Trophoblast cell (in vitro differentiated cells and primary cell): Measurements from ENCODE around the gene TDRD5.

Source experiments
- DNase-seq, 2 donors: peaks; one replicate each; pipeline ENCODE4 v3.0.0-alpha.2; 2016
- H2AFZ ChIP-seq: 2 replicates; pipeline ENCODE4 v1.6.1; 2013; ENCODE audit warnings: low read length, moderate library complexity, mild to moderate bottlenecking; ENCODE audit not compliant: insufficient read depth, poor library complexity
- H2AK5ac ChIP-seq: 2 replicates; pipeline ENCODE4 v1.6.1; 2013; ENCODE audit warnings: mild to moderate bottlenecking, low read length
- H2BK120ac ChIP-seq: 2 replicates; pipeline ENCODE4 v1.6.1; 2013; ENCODE audit warnings: low read length, mild to moderate bottlenecking, moderate library complexity; ENCODE audit not compliant: insufficient read depth, poor library complexity
- H2BK12ac ChIP-seq: 2 replicates; pipeline ENCODE4 v1.6.1; 2013; ENCODE audit warnings: mild to moderate bottlenecking, low read length, moderate library complexity
- H2BK5ac ChIP-seq: 2 replicates; pipeline ENCODE4 v1.6.1; 2013; ENCODE audit warnings: low read length, low read depth, moderate library complexity, mild to moderate bottlenecking; ENCODE audit not compliant: poor library complexity
- H3K14ac ChIP-seq: 2 replicates; pipeline ENCODE4 v1.6.1; 2013; ENCODE audit warnings: mild to moderate bottlenecking, low read length
- H3K18ac ChIP-seq: 2 replicates; pipeline ENCODE4 v1.6.1; 2013; ENCODE audit warnings: mild to moderate bottlenecking, low read length
- H3K23ac ChIP-seq: 2 replicates; pipeline ENCODE4 v1.6.1; 2013; ENCODE audit warnings: low read length
- H3K27ac ChIP-seq: 2 replicates; pipeline ENCODE4 v1.5.1; 2013; ENCODE audit warnings: low read depth, mild to moderate bottlenecking, inconsistent platforms, low read length, moderate library complexity
- H3K27me3 ChIP-seq: 2 replicates; pipeline ENCODE4 v1.6.1; 2013; ENCODE audit warnings: inconsistent platforms, mild to moderate bottlenecking, low read length, moderate library complexity; ENCODE audit not compliant: insufficient read depth
- H3K36me3 ChIP-seq, 2 experiments: 1 replicate in 1 of 2; 2 replicates in 1 of 2; pipeline ENCODE4 v1.6.1; 2013; ENCODE audit warnings: low read length in 2 of 2, mild to moderate bottlenecking in 2 of 2, moderate library complexity in 1 of 2; ENCODE audit not compliant: insufficient read depth in 2 of 2, control insufficient read depth in 1 of 2
- H3K4ac ChIP-seq: 2 replicates; pipeline ENCODE4 v1.6.1; 2013; ENCODE audit warnings: low read depth, mild to moderate bottlenecking, low read length, moderate library complexity
- H3K4me1 ChIP-seq, 2 experiments: 1 replicate in 1 of 2; 2 replicates in 1 of 2; pipeline ENCODE4 v1.6.1; 2013; ENCODE audit warnings: low read length in 2 of 2, mild to moderate bottlenecking in 2 of 2, moderate library complexity in 1 of 2; ENCODE audit not compliant: insufficient read depth in 2 of 2, control insufficient read depth in 1 of 2
- H3K4me2 ChIP-seq: 2 replicates; pipeline ENCODE4 v1.6.1; 2013; ENCODE audit warnings: inconsistent platforms, mild to moderate bottlenecking, low read length, moderate library complexity
- H3K4me3 ChIP-seq: 2 replicates; pipeline ENCODE4 v1.5.1; 2013; ENCODE audit warnings: mild to moderate bottlenecking, low read depth, low read length, inconsistent platforms
- H3K79me1 ChIP-seq: one replicate; pipeline ENCODE4 v1.6.1; 2013; ENCODE audit warnings: low read length
- H3K79me2 ChIP-seq: 2 replicates; pipeline ENCODE4 v1.6.1; 2013; ENCODE audit warnings: low read length, mild to moderate bottlenecking; ENCODE audit not compliant: control insufficient read depth, insufficient read depth, poor library complexity
- H3K9ac ChIP-seq: 2 replicates; pipeline ENCODE4 v1.6.1; 2013; ENCODE audit warnings: mild to moderate bottlenecking, low read length
- H3K9me3 ChIP-seq: 2 replicates; pipeline ENCODE4 v1.6.1; 2013; ENCODE audit warnings: low read depth, mild to moderate bottlenecking, control low read depth, inconsistent platforms, low read length; ENCODE audit not compliant: insufficient read depth
- H4K12ac ChIP-seq: 2 replicates; pipeline ENCODE4 v1.6.1; 2013; ENCODE audit warnings: low read depth, mild to moderate bottlenecking, low read length, moderate library complexity
- H4K8ac ChIP-seq: 2 replicates; pipeline ENCODE4 v1.6.1; 2013; ENCODE audit warnings: low read depth, mild to moderate bottlenecking, low read length, moderate library complexity
- H4K91ac ChIP-seq: one replicate; pipeline ENCODE4 v1.6.1; 2013; ENCODE audit warnings: low read depth, mild to moderate bottlenecking, low read length, moderate library complexity
- WGBS: extraction: QIAGEN DNeasy Blood & Tissue Kit; methylation state at CpG from one replicate; pipeline ENCODE4 v1.1.7; 2013; ENCODE audit warnings: missing lambda C conversion rate; ENCODE audit not compliant: insufficient read length, insufficient coverage; ENCODE audit errors: extremely low coverage; 5-methylcytosine and 5-hydroxymethylcytosine counted together

Gene TDRD5

DNA sequence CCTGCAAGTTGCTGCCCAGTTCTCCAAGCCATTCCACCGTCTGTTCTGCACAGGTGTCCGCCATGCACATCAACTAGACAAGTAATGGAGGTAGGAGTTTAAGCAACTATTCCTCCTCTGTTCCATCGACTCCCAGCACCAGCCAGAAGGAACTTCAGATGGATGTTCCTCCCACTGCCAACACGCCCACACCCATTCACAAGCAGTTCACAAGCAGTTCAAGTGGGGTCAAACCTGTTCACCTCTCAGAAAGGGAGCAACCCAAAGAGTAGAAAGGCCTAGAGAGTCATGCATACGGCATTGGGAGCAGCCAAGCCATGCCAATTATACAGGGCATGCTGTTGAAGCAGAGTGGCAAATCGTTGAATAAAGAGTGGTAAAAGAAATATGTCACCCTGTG is 4.3 kb upstream of the TDRD5 start:
- no CpG with 5 or more reads among the region's 6 CpGs for WGBS
- no peak overlapping the region for H3K4ac ChIP-seq
- H3K9ac ChIP-seq, result no peak overlapping the region
- H2BK12ac ChIP-seq, result no peak overlapping the region
- no peak overlapping the region for H4K91ac ChIP-seq
- no peak overlapping the region for H2AK5ac ChIP-seq
- no peak overlapping the region for H2BK120ac ChIP-seq
- H4K12ac ChIP-seq, result no peak overlapping the region
- no peak overlapping the region for H2BK5ac ChIP-seq
- no peaks in the 10 kb centered on the region for H3K79me2 ChIP-seq
- no peak overlapping the region for H3K14ac ChIP-seq
- no peak for DNase-seq
- H3K18ac ChIP-seq, result no peak overlapping the region
- H3K4me3 ChIP-seq, result no peak overlapping the region
- H3K23ac ChIP-seq, result no peak overlapping the region
- no peaks in the 10 kb centered on the region for H3K79me1 ChIP-seq
- H4K8ac ChIP-seq, result no peak overlapping the region
- H3K27ac ChIP-seq, result no peak overlapping the region
- H3K36me3 ChIP-seq, result no peaks in the 10 kb centered on the region
- H3K4me2 ChIP-seq, result no peak overlapping the region
- H2AFZ ChIP-seq, result no peak overlapping the region
- H3K4me1 ChIP-seq, result no peaks in the 10 kb centered on the region
- peaks cover 10% of the 10 kb centered on the region for H3K9me3 ChIP-seq
- H3K27me3 ChIP-seq, result no peaks in the 10 kb centered on the region

DNA sequence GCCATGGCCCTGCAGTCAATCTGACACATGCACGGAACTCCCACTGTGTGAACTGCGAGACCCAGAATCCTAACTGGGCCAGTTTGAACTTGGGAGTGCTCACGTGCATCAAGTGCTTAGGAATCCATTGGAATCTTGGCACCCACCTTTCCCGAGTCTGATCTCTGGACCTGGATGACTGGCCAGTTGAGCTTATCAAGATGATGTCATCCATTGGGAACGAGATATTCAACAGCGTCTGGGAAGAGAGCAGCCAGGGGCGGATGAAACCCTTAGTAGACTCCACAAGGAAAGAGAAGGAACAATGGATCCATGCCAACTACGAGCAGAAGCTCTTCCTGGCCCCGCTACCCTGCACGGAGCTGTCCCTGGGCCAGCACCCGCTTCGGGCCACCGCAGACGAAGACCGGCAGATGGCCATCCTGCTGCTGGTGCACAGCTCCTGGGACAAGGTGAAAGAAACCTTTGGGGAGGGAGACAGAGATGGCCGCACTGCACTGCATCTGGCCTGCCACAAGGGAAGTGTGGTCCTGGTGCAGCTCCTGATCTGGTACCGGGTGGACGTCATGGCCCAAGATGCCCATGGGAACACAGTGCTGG is 3.1 kb upstream of the TDRD5 start:
- Histone ChIP-seq H4K8ac (no peak overlapping the region), H3K4me1 (no peaks in the 10 kb centered on the region), H3K79me1 (no peaks in the 10 kb centered on the region), H2AK5ac (no peak overlapping the region), H2BK12ac (no peak overlapping the region), H3K9me3 (peaks cover 10% of the 10 kb centered on the region), H4K91ac (no peak overlapping the region), H4K12ac (no peak overlapping the region), H2BK5ac (no peak overlapping the region), H3K23ac (no peak overlapping the region), H3K27me3 (no peaks in the 10 kb centered on the region), H3K79me2 (no peaks in the 10 kb centered on the region), H2AFZ (no peak overlapping the region), H3K18ac (no peak overlapping the region), H3K27ac (no peak overlapping the region), H3K4ac (no peak overlapping the region), H3K4me3 (peak overlapping the region; percentile 2), H3K4me2 (no peak overlapping the region), H2BK120ac (no peak overlapping the region), H3K14ac (no peak overlapping the region), H3K36me3 (no peaks in the 10 kb centered on the region), H3K9ac (no peak overlapping the region)
- WGBS, result no CpG with 5 or more reads among the region's 18 CpGs
- DNase-seq, result no peak

DNA sequence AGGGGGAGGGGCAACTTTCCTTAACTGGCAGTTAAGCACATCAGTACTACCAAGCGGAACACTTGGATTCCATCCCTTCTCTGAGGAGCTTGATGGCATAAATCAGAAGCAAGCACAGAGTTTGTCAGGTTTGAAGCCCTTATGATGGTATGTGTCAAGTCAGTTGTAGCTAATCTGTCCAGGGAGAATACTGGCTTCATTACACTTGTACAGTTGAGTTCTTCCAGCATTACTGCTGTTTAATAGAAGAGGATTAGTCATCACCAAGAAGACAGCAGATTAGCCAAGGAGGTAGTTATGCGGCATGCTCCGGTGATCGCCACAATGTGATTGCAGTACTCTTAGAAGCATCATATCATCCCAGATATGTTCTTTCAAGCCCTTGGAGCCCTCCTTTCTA is 2.1 kb upstream of the TDRD5 start:
- H3K27me3 ChIP-seq, result no peaks in the 10 kb centered on the region

GRCh38 chr1:179590671-179591070 is 961 bp upstream of the TDRD5 start:
- Histone ChIP-seq H3K14ac (no peak overlapping the region), H3K27ac (no peak overlapping the region), H3K9me3 (peaks cover 10% of the 10 kb centered on the region), H2AK5ac (no peak overlapping the region), H3K79me1 (no peaks in the 10 kb centered on the region), H3K9ac (no peak overlapping the region), H3K36me3 (no peaks in the 10 kb centered on the region), H3K23ac (no peak overlapping the region), H2BK120ac (no peak overlapping the region), H3K4me2 (no peak overlapping the region), H4K91ac (no peak overlapping the region), H4K12ac (no peak overlapping the region), H3K79me2 (no peaks in the 10 kb centered on the region), H3K4me3 (no peak overlapping the region), H3K18ac (no peak overlapping the region), H2BK12ac (no peak overlapping the region), H2AFZ (no peak overlapping the region), H3K27me3 (no peaks in the 10 kb centered on the region), H2BK5ac (no peak overlapping the region), H4K8ac (no peak overlapping the region), H3K4ac (no peak overlapping the region), H3K4me1 (no peaks in the 10 kb centered on the region)
- no peak for DNase-seq
- no CpG with 5 or more reads among the region's 11 CpGs for WGBS

More for the DNA sequence above, 2.1 kb upstream of the TDRD5 start:
- Histone ChIP-seq H2AFZ (no peak overlapping the region), H3K4ac (no peak overlapping the region), H4K8ac (no peak overlapping the region), H2AK5ac (no peak overlapping the region), H2BK5ac (no peak overlapping the region), H4K91ac (no peak overlapping the region), H3K9me3 (peaks cover 10% of the 10 kb centered on the region), H3K36me3 (no peaks in the 10 kb centered on the region), H3K4me3 (no peak overlapping the region), H2BK120ac (no peak overlapping the region), H2BK12ac (no peak overlapping the region), H4K12ac (no peak overlapping the region), H3K14ac (no peak overlapping the region), H3K27ac (no peak overlapping the region), H3K4me2 (no peak overlapping the region), H3K79me1 (no peaks in the 10 kb centered on the region), H3K9ac (no peak overlapping the region), H3K23ac (no peak overlapping the region), H3K18ac (no peak overlapping the region), H3K4me1 (no peaks in the 10 kb centered on the region), H3K79me2 (no peaks in the 10 kb centered on the region)
- WGBS, result no CpG with 5 or more reads among the region's 4 CpGs
- DNase-seq, result peak; percentile 29 to 59
